Left ventricle myocardium inferior (tissue), 1 donor: ENCODE measurements around the gene CCDC188. TPM values are rescaled to one million over a fixed set of nuclear protein-coding genes. Genes with fewer than 3 reads are reported as not detected.
A peak's percentile ranks its signal among the peaks of the same experiment; 100 is the strongest.

Experiments
- DNase-seq: peaks from one replicate; pipeline ENCODE4 v3.0.0-alpha.2; 2020
- H3K27ac ChIP-seq: fragments of 200-600 bp; replicated peaks from 2 replicates; pipeline ENCODE4 v1.8.0; 2021
- H3K27me3 ChIP-seq: fragments of 200-600 bp; 2 replicates; pipeline ENCODE4 v1.8.0; 2021; ENCODE audit warnings: low read depth
- H3K36me3 ChIP-seq: fragments of 200-600 bp; 2 replicates; pipeline ENCODE4 v1.8.0; 2021
- H3K4me1 ChIP-seq: fragments of 200-600 bp; 2 replicates; pipeline ENCODE4 v1.8.0; 2021
- H3K4me3 ChIP-seq: fragments of 200-600 bp; 2 replicates; pipeline ENCODE4 v1.8.0; 2021; ENCODE audit warnings: mild to moderate bottlenecking, moderate library complexity
- H3K9me3 ChIP-seq: fragments of 200-600 bp; replicated peaks from 2 replicates; pipeline ENCODE4 v1.8.0; 2021
- CTCF ChIP-seq: fragments of 200-600 bp; IDR thresholded peaks from 2 replicates; pipeline ENCODE4 v1.8.0; 2021; ENCODE audit warnings: antibody characterized with exemption, mild to moderate bottlenecking, borderline replicate concordance
- intact Hi-C: fragments of 100-400 bp; cut with micrococcal nuclease; formaldehyde crosslinking; loops from one replicate; pipeline ENCODE4 v1.11.0; 2022
- total RNA-seq: library from RNA; stranded (reverse); fragmentation: NEBNext Ultra II Directional; extraction: Animal tissue kit (Norgen Biotek cat#: 25700); gene quantifications from one replicate; pipeline ENCODE4 v1.2.1, GENCODE V29; 2021
- donor health status: DM: no; HTN: yes; CAD: no; lungs with severe emphysema.

CCDC188 gene
- total RNA-seq, 1 donor from 2014 or later, result not detected

GRCh38 chr22:20176421-20177085 lies 25.7 kb upstream of the CCDC188 start:
- Histone ChIP-seq H3K36me3 (no peaks in the 10 kb centered on the region), H3K4me3 (no peak overlapping the region), H3K27ac (no peak overlapping the region), H3K4me1 (no peaks in the 10 kb centered on the region), H3K9me3 (no peaks in the 10 kb centered on the region), H3K27me3 (no peaks in the 10 kb centered on the region)
- no peak for TF ChIP-seq CTCF
- intact Hi-C loops, result no loop called here
- DNase-seq, result no peak

DNA sequence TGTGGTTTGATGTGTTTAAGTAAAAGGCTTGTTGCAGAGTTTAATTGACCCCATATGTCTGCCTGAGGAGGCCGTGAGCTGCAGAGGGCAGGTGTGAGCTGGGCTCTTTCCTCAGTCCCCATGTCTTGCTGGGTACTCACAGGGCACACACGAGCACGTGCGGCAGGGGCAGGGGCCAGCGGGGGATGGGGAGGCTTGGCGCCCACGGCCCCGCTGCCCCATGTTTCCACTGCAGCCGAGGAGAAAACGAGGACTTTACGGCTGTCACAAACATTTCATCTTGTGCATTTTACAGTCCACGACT lies 24.7 kb upstream of the CCDC188 start:
- Histone ChIP-seq H3K27ac (no peak overlapping the region), H3K36me3 (no peaks in the 10 kb centered on the region), H3K9me3 (no peaks in the 10 kb centered on the region), H3K27me3 (no peaks in the 10 kb centered on the region), H3K4me3 (no peak overlapping the region), H3K4me1 (no peaks in the 10 kb centered on the region)
- DNase-seq, result no peak
- no peak for TF ChIP-seq CTCF
- intact Hi-C loops, result no loop called here

- peak; percentile 45 for TF ChIP-seq CTCF
Observed at GRCh38 chr22:20174785-20175596, 24.1 kb upstream of the CCDC188 start.

DNA sequence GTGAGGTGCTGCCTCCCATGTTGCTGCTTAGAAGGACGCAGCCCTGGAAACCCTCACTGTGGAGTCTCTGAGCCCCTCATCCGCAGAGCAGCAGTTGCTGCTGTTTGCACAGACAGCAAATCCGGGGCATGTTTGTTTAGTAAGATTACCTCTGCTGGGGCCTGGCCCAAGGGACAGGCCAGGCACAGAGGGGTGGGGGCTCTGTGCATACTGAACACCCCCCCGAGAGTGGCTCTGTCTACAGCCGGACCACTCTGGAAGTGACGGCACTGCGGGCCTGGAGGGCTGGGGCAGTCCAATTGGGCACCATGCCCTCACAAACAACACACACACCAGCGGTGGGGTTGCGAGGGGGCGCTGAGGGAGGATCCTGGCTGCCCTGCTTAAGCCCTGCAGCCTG lies 22.9 kb upstream of the CCDC188 start:
- H3K36me3 ChIP-seq, result no peaks in the 10 kb centered on the region
- TF ChIP-seq CTCF, result no peak
- peaks cover 10% of the 10 kb centered on the region for H3K27me3 ChIP-seq
- no peak overlapping the region for H3K27ac ChIP-seq
- no peak overlapping the region for H3K4me3 ChIP-seq
- no peaks in the 10 kb centered on the region for H3K4me1 ChIP-seq
- intact Hi-C loops, result no loop called here
- H3K9me3 ChIP-seq, result no peaks in the 10 kb centered on the region
- no peak for DNase-seq

More at GRCh38 chr22:20174785-20175596, 24.1 kb upstream of the CCDC188 start:
- no peak overlapping the region for H3K27ac ChIP-seq
- H3K9me3 ChIP-seq, result no peaks in the 10 kb centered on the region
- H3K4me1 ChIP-seq, result no peaks in the 10 kb centered on the region
- intact Hi-C loops, result no loop called here
- H3K27me3 ChIP-seq, result no peaks in the 10 kb centered on the region
- DNase-seq, result no peak
- no peaks in the 10 kb centered on the region for H3K36me3 ChIP-seq
- H3K4me3 ChIP-seq, result no peak overlapping the region

DNA sequence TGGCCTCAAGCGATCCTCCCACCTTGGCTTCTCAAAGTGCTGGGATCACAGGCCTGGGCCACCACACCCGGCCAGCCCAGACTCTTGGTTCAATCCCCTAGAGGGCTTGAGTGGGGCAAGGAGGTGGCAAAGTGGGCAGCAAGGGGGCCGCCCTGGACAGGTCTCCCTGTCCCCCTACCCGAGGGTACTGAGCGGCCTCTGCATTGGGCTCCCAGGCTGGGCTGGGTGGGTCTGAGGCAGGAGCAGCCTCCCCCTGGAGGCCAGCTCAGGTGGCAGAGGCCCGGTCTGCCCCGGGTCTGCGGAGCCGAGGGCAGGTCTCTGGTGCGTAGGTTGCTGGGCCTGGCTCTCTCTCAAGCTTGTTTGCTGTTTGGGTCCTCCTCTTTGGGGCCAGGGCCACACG lies 22.4 kb upstream of the CCDC188 start:
- TF ChIP-seq CTCF, result no peak
- H3K36me3 ChIP-seq, result no peaks in the 10 kb centered on the region
- no peak overlapping the region for H3K27ac ChIP-seq

More for the DNA sequence above, 22.4 kb upstream of the CCDC188 start:
- H3K27me3 ChIP-seq, result peaks cover 13% of the 10 kb centered on the region
- H3K4me3 ChIP-seq, result no peak overlapping the region
- intact Hi-C loops, result no loop called here
- DNase-seq, result no peak
- H3K9me3 ChIP-seq, result no peaks in the 10 kb centered on the region
- H3K4me1 ChIP-seq, result no peaks in the 10 kb centered on the region
